Mammary epithelial cell (primary cell): ENCODE measurements around the gene BEND7.

Experiments used
- CTCF ChIP-seq, 2 donors: IDR thresholded peaks in 1 of 2; conservative IDR thresholded peaks in 1 of 2; 2 replicates each; pipeline ENCODE4 v1.5.1; 2011 to 2012; ENCODE audit warnings: inconsistent platforms in 2 of 2, low read length in 2 of 2, mild to moderate bottlenecking in 2 of 2, control low read depth in 1 of 2, low read depth in 1 of 2; ENCODE audit not compliant: insufficient read depth in 1 of 2; ENCODE audit errors: extremely low read depth in 1 of 2
- EZH2 ChIP-seq: IDR thresholded peaks from 2 replicates; pipeline ENCODE4 v1.6.1; 2012; ENCODE audit warnings: low read length, inconsistent platforms, borderline replicate concordance

- TF ChIP-seq CTCF (conservative IDR thresholded peaks at IDR 0.05 in 1 of 2, IDR thresholded peaks at IDR 0.05 in 1 of 2; ENCODE audit: extremely low read depth in 1 of 2, insufficient read depth in 1 of 2, low read depth in 1 of 2, low read length in 2 of 2) (no peak), EZH2 (no peak)
Observed at GRCh38 chr10:13425397-13425796, 103.4 kb downstream of the BEND7 start.
